22Rv1 (cell line): Measurements from ENCODE around the gene MAPK13.

Experiments
- H3K27ac ChIP-seq: fragments of 450-650 bp; 2 replicates; pipeline ENCODE4 v1.5.1; 2017
- ZFX ChIP-seq: fragments of 450-650 bp; IDR thresholded peaks from 2 replicates; pipeline ENCODE4 v1.6.1; 2017; ENCODE audit warnings: antibody characterized with exemption, borderline replicate concordance
- TF ChIP-seq, protein P1 (sequence below): fragments of 450-650 bp; IDR thresholded peaks from 2 replicates; pipeline ENCODE4 v1.5.1; 2017; ENCODE audit warnings: mild to moderate bottlenecking

The MAPK13 gene

DNA sequence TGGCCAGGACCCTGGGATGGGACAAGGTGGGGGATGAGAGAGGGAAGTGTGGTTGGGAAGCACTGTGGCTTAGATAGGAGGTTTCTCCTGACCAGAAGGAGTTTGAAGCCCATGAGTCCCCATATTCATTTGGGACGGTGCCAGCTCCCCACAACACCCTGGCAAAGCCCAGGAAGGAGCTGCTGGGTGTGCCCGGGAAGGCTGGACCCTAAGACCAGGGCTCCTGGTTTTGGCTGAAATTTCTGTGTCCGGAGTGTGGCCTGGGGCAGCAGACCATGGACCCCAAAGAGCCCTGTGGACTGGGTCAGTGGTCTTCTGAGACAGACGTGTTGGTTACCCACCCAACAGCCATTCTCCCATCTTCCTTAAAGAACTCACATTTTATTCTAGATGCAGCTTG, 15.2 kb downstream of the MAPK13 start:
- TF ChIP-seq, protein P1, sequence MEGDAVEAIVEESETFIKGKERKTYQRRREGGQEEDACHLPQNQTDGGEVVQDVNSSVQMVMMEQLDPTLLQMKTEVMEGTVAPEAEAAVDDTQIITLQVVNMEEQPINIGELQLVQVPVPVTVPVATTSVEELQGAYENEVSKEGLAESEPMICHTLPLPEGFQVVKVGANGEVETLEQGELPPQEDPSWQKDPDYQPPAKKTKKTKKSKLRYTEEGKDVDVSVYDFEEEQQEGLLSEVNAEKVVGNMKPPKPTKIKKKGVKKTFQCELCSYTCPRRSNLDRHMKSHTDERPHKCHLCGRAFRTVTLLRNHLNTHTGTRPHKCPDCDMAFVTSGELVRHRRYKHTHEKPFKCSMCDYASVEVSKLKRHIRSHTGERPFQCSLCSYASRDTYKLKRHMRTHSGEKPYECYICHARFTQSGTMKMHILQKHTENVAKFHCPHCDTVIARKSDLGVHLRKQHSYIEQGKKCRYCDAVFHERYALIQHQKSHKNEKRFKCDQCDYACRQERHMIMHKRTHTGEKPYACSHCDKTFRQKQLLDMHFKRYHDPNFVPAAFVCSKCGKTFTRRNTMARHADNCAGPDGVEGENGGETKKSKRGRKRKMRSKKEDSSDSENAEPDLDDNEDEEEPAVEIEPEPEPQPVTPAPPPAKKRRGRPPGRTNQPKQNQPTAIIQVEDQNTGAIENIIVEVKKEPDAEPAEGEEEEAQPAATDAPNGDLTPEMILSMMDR = no peak
- TF ChIP-seq ZFX = no peak
- no peak overlapping the region for H3K27ac ChIP-seq

DNA sequence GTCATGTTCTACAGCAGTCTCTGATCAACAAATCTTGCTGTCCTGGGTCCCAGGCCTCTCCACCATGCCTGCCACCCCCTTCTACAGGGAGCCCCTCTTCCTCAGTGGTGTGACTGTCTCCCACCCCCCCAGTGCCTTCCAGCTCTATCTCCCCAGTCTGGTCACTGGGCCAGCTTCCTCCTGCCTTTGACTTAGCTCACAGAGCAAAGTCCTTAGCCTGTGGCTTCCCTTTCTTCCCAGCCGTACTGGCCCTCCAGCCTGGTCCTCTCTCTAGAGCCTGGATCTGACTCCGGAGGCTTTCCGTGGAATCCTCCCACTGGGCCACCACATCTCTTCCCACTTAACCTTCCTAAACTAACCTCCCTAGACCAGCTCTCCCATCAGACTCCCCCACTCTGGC, 17.0 kb downstream of the MAPK13 start:
- TF ChIP-seq ZFX = no peak
- TF ChIP-seq, protein P1 = no peak

DNA sequence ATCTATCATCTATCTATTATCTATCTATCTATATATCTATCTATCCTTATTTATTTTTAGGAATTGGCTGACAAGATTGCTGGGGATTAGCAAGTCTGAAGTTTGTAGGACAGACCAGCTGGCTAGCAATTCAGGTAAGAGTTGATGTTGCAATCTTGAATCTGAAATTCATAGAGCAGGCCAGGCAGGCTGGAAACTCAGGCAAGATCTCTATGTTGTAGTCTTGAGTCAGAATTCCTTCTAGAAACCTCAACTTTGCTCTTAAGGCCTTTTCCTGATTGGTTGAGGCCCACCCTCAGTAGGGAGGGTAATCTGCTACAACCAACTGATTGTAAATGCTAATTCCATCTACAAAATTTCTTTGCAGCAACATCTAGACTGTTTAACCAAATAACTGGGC, 19.2 kb downstream of the MAPK13 start:
- TF ChIP-seq ZFX = no peak
- TF ChIP-seq, protein P1 = no peak
- no peak overlapping the region for H3K27ac ChIP-seq

More for the DNA sequence above, 17.0 kb downstream of the MAPK13 start:
- H3K27ac ChIP-seq = no peak overlapping the region

DNA sequence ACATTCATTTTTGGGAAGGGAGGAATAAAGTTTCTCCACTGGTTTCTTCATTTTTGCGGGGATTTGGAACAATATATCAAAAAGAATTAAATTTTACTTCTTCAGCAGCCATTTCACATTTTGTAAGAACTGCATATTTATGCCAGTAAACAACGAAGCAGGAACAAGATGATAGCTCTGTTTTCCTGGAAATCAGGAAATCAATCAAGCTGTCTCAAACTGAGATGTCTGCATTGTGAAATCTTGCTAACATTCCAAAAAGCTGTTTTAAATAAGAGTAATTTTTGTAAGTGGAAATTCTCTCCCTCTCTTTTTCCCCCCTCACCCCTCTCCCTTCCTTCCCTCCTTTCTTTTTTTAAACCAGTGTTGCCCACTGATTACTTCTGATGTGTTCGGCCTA, 20.0 kb downstream of the MAPK13 start:
- H3K27ac ChIP-seq = no peak overlapping the region
- TF ChIP-seq, protein P1 = no peak
- no peak for TF ChIP-seq ZFX

DNA sequence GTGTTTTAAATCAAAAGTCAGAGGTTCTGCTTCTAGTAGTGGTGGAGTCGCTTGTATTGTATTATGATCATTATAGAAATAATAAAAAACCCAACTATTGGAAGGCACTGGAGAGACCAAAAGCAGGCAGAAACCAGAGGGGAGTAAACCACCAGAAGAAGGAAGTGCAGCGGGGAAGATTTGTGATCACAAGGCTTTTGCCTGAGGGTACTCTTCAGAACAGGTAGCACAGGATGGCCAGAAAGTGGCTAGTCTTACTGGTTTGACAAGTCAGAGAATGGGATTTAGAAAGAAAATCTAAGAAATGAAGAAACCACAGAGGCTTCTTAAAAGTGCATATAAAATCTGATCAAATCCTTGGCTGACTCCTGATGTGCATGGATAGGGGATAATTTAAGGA, 24.0 kb downstream of the MAPK13 start:
- peak overlapping the region; percentile 76 for H3K27ac ChIP-seq
- TF ChIP-seq, protein P1 = no peak
- TF ChIP-seq ZFX = no peak

DNA sequence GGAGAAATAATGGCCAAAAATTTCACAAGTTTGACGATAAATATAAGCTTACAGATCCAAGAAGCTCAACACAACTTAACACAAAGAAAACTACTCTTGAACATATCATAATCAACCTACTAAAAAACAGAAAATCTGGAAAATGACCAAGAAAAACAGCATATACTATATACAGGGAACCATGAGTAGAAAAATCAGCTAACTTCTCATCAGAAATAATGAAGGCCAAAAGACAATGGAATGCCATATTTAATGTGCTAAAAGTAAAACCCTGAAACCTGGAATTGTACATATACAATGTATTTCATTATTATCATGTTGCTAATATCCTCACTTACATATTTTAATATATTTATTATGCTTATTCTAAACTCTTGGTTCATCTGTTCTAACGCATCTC, 25.3 kb downstream of the MAPK13 start:
- TF ChIP-seq ZFX = no peak
- TF ChIP-seq, protein P1 = no peak
- no peak overlapping the region for H3K27ac ChIP-seq

DNA sequence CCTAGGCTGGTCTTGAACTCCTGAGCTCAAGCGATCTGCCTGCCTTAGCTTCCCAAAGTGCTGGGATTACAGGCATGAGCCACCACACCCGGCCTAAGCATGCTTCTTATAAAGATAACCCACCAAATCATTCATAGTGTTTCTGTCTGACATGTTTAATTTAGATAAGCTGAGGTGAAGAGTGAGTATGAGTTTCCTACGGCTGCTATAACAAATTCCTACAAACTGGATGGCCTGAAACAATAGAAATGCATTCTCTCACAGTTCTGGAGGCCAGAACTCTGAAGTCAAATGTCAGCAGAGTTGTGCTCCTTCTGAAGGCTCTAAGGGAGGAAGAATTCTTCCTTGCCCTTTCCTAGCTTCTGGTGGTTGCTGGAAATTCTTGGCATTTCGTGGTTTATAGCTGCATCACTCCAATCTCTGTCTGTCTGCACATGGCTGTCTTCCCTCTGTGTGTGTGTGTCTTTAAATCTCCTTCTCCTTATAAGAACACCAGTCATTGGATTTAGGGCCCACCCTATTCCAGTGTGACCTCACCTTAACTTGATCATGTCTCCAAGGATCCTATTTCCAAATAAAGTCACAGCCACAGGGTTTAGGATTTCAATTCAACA, 29.9 kb downstream of the MAPK13 start:
- no peak overlapping the region for H3K27ac ChIP-seq
- TF ChIP-seq, protein P1 = no peak
- TF ChIP-seq ZFX = no peak
